HL-60 (cell line): ENCODE results near the gene TACC2.

Experiments
- DNase-seq, 2 experiments: peaks; one replicate each; pipeline ENCODE4 v3.0.0-alpha.2; 2010 to 2020; ENCODE audit warnings: low read depth in 1 of 2, low spot score in 1 of 2
- H3K27ac ChIP-seq: fragments of 250-450 bp; sonication (Bioruptor Pico); replicated peaks from 2 replicates; pipeline ENCODE4 v1.5.1; 2020; ENCODE audit warnings: mild to moderate bottlenecking, moderate library complexity
- H3K27me3 ChIP-seq: fragments of 250-450 bp; sonication (Bioruptor Pico); 2 replicates; pipeline ENCODE4 v1.5.1; 2021; ENCODE audit warnings: mild to moderate bottlenecking, moderate library complexity; ENCODE audit not compliant: insufficient read depth, poor library complexity, severe bottlenecking
- H3K4me3 ChIP-seq: replicated peaks from 2 replicates; pipeline ENCODE4 v1.5.1; 2011; ENCODE audit warnings: mild to moderate bottlenecking, control low read depth, low read length; ENCODE audit not compliant: insufficient read depth
- GABPA ChIP-seq: IDR thresholded peaks from 2 replicates; pipeline ENCODE4 v1.6.1; 2012; ENCODE audit warnings: low read depth
- POLR2AphosphoS5 ChIP-seq: IDR thresholded peaks from 2 replicates; pipeline ENCODE4 v1.6.1; 2012; ENCODE audit warnings: low read depth
- SPI1 ChIP-seq: IDR thresholded peaks from 2 replicates; pipeline ENCODE4 v1.6.1; 2012; ENCODE audit warnings: low read depth, mild to moderate bottlenecking, borderline replicate concordance
- TF ChIP-seq, protein P1 (sequence below): IDR thresholded peaks from 2 replicates; pipeline ENCODE4 v1.6.1; 2012; ENCODE audit warnings: low read depth; ENCODE audit not compliant: insufficient replicate concordance
- TF ChIP-seq, protein P2 (sequence below): IDR thresholded peaks from one replicate; pipeline ENCODE4 v1.5.1; 2011; ENCODE audit warnings: low read length, control low read depth, inconsistent platforms; ENCODE audit not compliant: insufficient read depth

TACC2 gene

DNA sequence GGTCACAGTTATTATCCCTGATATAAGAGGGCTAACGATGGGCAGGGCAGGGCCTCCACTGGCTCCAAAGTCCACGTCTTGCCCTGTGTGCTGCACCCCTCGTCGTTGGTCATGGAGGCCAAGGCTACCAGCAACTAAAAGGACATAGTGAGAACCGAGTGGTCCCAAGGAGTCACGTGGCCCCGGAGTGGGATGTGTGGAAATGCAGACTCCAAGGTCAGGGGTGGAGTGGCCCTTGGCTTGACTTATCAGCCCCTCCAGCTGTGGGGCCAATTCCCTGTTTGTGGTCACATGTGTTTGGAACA, 312.8 kb downstream of the TACC2 start:
- TF ChIP-seq GABPA (no peak), SPI1 (no peak), POLR2AphosphoS5 (no peak)
- TF ChIP-seq, protein P1, sequence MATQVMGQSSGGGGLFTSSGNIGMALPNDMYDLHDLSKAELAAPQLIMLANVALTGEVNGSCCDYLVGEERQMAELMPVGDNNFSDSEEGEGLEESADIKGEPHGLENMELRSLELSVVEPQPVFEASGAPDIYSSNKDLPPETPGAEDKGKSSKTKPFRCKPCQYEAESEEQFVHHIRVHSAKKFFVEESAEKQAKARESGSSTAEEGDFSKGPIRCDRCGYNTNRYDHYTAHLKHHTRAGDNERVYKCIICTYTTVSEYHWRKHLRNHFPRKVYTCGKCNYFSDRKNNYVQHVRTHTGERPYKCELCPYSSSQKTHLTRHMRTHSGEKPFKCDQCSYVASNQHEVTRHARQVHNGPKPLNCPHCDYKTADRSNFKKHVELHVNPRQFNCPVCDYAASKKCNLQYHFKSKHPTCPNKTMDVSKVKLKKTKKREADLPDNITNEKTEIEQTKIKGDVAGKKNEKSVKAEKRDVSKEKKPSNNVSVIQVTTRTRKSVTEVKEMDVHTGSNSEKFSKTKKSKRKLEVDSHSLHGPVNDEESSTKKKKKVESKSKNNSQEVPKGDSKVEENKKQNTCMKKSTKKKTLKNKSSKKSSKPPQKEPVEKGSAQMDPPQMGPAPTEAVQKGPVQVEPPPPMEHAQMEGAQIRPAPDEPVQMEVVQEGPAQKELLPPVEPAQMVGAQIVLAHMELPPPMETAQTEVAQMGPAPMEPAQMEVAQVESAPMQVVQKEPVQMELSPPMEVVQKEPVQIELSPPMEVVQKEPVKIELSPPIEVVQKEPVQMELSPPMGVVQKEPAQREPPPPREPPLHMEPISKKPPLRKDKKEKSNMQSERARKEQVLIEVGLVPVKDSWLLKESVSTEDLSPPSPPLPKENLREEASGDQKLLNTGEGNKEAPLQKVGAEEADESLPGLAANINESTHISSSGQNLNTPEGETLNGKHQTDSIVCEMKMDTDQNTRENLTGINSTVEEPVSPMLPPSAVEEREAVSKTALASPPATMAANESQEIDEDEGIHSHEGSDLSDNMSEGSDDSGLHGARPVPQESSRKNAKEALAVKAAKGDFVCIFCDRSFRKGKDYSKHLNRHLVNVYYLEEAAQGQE: no peak
- TF ChIP-seq, protein P2, sequence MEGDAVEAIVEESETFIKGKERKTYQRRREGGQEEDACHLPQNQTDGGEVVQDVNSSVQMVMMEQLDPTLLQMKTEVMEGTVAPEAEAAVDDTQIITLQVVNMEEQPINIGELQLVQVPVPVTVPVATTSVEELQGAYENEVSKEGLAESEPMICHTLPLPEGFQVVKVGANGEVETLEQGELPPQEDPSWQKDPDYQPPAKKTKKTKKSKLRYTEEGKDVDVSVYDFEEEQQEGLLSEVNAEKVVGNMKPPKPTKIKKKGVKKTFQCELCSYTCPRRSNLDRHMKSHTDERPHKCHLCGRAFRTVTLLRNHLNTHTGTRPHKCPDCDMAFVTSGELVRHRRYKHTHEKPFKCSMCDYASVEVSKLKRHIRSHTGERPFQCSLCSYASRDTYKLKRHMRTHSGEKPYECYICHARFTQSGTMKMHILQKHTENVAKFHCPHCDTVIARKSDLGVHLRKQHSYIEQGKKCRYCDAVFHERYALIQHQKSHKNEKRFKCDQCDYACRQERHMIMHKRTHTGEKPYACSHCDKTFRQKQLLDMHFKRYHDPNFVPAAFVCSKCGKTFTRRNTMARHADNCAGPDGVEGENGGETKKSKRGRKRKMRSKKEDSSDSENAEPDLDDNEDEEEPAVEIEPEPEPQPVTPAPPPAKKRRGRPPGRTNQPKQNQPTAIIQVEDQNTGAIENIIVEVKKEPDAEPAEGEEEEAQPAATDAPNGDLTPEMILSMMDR: no peak
- H3K27me3 ChIP-seq: no peaks in the 10 kb centered on the region
- DNase-seq: no peak
- H3K4me3 ChIP-seq: no peak overlapping the region
- H3K27ac ChIP-seq: no peak overlapping the region

DNA sequence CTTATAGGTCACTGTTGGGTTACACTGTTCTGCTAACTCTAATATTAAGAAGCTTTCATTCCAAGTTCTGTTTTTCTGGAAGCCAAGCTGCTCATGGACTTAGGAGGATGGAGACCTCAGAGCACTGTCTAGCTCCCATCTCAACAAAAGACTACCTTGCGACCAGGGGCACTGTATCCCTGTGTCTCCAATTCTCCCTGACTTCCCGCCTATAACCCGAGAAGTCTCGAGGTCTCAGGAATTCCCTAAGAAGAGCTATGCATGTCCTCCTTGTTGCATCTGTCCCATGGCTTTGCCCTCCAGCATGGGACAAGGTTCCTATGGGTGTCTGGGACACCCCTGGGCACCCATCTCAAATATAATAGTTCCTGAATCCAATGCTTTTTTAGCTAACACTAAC, 313.4 kb downstream of the TACC2 start:
- no peak for TF ChIP-seq SPI1
- TF ChIP-seq GABPA: no peak
- TF ChIP-seq POLR2AphosphoS5: no peak
- TF ChIP-seq, protein P1: no peak
- TF ChIP-seq, protein P2: no peak
- Histone ChIP-seq H3K27me3 (peaks cover 2% of the 10 kb centered on the region), H3K27ac (no peak overlapping the region), H3K4me3 (no peak overlapping the region)
- DNase-seq: no peak

DNA sequence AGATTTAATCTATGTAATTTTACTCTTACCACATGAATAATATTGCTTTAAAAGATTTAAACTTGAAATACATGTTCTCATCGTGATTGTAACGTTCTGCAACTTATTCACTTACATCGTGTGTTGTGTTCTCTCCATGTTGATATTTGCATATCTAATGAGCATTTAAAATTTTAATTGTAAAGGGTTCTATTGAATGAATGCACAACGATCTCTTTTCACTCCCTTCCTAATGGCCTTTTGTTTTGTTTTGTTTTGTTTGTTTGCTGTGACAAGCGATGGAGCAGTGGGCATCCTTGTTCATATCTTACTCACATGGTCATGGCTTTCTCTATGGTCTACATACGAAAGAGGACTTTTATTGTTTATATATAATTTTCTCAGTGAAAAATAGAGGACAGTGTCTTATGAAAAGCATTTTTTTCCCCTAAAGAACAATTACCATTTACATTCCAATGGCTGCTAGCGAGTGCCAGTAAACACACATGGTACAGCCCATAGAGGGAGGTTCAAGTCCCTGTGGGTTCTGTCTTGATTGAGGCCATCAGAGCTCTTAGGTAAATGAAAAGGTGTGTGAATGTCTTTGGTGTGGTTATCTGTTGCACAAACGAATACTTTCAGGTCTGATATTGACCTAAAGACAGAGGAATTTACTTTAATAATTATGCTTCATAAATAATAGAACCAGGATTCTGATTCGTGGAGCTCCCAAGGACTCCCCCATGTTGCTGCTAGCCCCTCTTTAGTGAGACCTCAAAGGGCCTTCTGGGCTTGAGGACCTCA, 314.5 kb downstream of the TACC2 start:
- no peak overlapping the region for H3K27ac ChIP-seq
- no peak overlapping the region for H3K4me3 ChIP-seq
- TF ChIP-seq POLR2AphosphoS5: no peak
- TF ChIP-seq SPI1: no peak
- TF ChIP-seq GABPA: no peak
- TF ChIP-seq, protein P2: no peak
- TF ChIP-seq, protein P1: no peak
- H3K27me3 ChIP-seq: peaks cover 2% of the 10 kb centered on the region
- DNase-seq: no peak
